Hematopoietic multipotent progenitor cell treated with erythropoietin and hydrocortisone succinate and interleukin-3 and kit ligand, for 8 days (in vitro differentiated cells): ENCODE measurements around the gene SCRG1.

Experiments
- DNase-seq: peaks from one replicate; pipeline ENCODE4 v3.0.0-alpha.2; 2015

The SCRG1 gene

GRCh38 chr4:173357939-173358338 is 41.0 kb downstream of the SCRG1 start:
- no peak for DNase-seq

- DNase-seq: no peak
Observed at GRCh38 chr4:173347467-173347866, 51.4 kb downstream of the SCRG1 start.

DNA sequence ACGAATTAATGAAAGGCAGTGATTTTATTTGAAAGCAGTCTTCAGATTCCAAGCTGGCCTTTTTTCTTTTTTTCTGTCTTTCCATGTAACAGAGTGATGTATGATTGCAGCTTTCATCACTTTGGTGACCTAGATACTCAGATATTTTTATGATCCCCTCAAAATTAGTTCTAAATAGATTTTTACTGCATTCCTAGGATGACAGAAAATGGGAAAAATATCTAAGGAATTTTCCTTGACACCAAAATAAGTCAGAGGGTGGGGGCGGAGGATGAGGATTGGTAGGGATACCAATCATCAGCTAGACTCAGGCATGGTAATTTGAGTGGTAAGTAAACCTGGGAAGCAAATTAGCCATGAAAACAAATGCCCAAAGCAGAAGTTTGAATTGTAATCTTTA is 52.8 kb downstream of the SCRG1 start:
- no peak for DNase-seq

GRCh38 chr4:173345648-173346047 is 53.3 kb downstream of the SCRG1 start:
- no peak for DNase-seq

GRCh38 chr4:173343832-173344397 is 55.0 kb downstream of the SCRG1 start:
- DNase-seq: no peak

DNA sequence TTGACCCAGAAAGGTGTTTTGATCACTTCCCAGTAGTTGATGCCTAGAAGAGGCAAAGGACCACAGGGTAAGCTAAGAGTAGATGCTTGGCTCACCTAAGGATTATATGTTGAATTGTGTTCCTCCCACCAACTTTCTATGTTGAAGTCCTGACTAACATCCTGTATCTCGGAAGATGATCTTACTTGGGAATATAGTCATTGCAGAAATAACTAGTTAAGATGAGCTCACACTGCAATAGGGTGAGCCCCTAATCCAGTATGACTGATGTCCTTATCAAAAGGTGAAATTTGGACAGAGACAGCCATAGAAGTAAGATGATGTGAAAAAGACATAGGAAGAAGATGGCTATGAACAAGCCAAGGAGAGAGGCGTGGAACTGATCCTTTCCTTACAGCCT is 61.5 kb downstream of the SCRG1 start:
- DNase-seq: no peak

DNA sequence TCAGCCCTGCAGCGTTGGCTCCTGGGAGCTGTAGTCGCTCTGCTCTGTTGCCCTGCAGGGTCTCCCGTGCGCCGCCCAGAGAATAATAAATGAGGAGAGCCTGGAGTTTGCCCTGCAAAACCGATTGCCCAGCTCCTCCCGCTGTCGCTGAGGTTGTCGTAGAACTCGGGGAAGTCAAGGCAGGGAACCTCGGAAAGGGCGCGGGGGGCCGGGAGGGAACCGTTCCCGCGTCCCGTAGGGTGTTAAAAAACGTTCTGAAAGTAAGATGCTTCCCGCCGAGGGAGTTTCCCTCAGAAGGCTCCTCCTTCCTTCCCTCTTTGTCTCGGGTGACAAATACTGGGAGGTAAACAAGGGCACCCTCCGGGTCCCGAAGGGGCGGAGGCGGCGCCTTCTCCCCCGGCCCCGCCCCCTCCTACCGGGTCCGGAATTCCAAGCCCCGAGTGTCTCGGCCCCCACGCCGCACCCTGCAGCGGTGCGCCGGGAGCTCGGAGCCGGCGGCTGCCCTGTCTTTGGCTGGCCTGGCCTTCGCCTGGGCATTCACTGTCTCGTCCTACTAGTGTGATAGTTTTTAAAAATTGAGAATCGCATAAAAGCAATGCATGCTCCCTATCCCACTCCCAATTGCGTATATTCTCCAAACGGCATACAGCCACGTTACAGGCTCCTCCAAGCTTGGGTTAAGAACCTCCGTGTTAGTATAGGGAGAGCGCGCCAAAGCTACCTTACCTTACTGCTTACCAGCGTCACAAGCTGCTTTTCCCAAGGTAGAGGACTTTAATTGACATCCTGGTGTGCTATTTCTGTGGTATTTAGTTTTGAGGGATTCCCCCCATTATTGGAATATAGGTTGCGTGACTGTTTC is 63.8 kb downstream of the SCRG1 start:
- peak; percentile 94 for DNase-seq
